NCI-H82 treated with DMSO at 0.1 percent for 48 hours (cell line): ENCODE data around the gene PKD2.
A peak's percentile ranks its signal among the peaks of the same experiment; 100 is the strongest.
"Not testable (repeated sequence)": the region's sequence is repeated elsewhere in the genome, so short reads cannot be mapped to it uniquely, and the experiment has no call there.

ENCODE experiments used
- DNase-seq: peaks from one replicate; lab custom pipeline; 2025; ENCODE audit not compliant: unreplicated experiment; lab: John Stamatoyannopoulos, UW

PKD2 gene

DNA sequence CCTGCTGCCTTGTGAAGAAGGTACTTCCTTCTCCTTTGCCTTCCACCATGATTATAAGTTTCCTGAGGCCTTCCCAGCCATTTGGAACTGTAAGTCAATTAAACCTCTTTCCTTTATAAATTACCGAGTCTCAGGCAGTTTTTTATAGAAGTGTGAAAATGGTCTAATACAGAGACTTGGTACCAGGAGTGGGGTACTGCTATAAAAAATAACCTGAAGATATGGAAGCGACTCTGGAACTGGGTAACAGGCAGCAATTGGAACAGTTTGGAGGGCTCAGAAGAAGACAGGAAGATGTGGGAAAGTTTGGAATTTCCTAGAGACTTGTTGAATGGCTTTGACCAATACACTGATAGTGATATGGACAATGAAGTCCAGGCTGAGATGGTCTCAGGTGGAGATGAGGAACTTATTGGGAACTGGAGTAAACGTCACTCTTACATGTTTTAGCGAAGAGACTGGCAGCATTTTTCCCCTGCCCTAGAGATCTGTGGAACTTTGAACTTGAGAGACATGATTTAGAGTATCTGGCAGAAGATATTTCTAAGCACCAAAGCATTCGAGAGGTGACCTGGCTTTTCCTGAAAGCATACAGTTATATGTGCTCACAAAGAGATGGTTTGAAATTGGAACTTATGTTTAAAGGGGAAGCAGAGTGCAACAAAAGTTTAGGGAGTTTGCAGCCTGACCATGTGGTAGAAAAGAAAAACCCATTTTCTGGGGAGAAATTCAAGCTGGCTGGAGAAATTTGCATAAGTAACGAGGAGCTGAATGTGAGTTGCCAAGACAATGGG lies 18.6 kb downstream of the PKD2 start:
- not testable (repeated sequence) for DNase-seq

DNA sequence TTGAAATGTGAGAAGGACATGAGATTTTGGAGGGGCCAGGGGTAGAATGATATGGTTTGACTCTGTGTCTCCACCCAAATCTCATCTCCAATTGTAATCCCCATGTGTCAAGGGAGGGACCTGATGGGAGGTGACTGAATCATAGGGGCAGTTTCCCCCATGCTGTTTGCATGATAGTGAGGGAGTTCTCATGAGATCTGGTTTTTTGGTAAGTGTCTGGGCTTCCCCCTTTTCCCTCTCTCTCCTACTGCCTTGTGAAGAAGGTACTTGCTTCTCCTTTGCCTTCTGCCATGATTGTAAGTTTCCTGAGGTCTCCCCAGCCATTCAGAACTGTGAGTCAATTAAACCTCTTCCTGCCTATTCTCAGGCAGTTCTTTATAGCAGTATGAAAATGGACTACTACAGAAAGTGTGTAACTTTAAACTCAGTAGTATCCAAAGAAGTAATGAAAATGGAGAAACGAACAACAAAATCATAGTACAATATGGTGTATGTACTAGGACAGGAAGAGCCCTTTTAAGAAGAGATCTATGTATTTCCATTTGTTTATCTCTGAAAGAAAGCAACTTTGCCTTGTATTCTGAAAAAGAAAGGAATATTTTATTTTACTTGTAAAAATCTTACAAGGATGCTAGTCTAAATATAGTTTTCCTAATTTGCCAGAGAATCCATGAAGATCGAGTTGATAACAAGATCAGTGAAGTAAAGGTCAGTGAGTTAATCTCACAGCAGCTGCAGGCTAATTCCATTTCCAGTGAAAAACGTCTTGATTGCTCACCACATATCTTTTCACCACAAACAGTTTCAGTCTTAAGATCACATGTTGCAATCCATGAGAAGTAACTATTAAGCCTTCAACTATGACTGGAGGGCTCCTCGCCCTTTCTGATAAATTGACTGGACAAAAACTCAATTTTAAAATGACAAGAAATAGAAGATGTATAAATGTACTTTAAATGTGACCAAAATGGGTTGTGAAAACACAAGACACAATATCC lies 20.5 kb downstream of the PKD2 start:
- peak; percentile 8 for DNase-seq

DNA sequence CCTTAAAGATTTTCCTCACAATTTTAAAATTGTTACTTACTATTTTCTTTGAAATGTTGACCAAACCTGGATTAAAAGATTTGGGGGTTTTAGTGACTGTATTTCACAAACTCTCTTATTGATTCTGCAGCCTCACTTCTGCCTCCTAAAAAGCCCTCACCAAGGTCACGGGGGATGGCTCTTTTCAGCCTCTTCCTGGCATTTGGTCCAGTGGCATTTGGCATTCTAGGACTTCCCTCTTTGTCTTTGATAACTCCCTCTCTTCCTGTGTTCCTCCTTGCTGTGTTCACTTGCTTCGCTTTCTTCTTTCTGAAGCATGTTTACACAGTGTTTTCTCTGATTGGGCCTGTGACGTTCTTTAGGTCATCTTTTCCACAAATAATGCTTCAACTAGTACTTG lies 21.5 kb downstream of the PKD2 start:
- DNase-seq = no peak

DNA sequence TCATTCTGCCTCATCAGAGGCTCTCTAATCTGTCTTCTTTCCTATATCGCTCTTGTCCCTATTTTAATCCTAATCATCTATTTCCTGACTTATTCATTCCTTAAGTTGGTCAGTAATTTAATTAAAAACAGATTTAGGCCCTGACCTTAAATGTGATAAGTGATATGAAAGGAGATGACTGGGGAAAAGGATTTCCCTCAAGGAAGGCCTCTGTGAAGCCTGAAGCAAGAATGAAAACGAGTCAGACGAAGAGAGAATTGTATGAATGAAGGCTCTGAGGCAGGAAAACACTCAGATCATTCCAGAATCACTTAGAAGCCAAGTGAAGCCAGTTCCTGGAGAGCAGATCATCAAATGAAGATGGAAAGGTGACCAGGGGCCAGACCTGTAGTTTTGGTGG lies 22.1 kb downstream of the PKD2 start:
- peak; percentile 4 for DNase-seq

DNA sequence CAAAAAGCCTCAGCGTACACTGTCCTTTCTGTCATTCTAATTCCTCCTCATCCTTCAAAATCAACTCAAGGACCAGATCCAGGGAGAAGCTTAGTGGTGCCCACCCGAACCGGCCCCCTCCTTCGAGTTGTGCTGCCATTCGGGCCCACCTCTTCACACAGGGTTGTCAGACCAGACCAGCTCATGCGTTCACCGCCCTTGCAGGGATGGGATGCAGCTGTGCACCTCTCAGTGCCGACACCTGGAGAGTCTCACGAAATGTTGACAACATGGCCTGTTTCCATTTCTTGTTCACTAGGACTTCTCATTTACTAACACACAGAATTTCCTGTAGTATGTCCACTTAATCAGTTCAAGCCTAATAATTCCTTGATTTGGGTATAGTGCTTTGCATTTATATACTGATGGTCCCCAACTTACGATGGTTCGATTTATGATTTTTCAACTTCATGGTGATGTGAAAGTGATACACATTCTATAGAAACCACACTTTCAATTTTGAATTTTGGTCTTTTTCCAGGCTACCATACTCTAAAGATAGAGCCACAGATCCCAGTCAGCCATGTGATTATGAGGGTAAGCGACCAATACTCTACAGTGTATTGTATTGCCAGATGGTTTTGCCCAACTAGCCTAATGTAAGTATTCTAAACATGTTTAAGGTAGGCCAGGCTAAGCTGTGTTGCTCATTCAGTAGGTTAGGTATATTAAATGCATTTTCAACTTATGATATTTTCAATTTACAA lies 23.3 kb downstream of the PKD2 start:
- DNase-seq = no peak

DNA sequence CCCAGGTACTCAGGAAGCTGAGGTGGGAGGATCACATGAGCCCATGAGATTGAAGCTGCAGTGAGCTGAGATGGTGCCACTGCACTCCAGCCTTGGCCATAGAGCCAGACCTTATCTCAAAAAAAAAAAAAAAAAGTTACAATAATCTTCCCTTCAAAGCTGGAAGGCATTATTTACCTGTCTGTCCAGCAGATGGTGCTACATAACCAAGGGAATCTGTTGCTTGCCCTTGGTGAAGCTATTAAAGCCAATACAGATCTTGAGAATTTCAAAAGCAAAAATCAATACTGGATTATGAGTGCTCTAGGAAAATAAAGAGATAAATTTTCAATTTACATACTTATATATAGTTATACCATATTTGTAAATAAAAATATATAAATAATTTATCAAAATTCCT lies 25.9 kb downstream of the PKD2 start:
- DNase-seq = peak; percentile 12

DNA sequence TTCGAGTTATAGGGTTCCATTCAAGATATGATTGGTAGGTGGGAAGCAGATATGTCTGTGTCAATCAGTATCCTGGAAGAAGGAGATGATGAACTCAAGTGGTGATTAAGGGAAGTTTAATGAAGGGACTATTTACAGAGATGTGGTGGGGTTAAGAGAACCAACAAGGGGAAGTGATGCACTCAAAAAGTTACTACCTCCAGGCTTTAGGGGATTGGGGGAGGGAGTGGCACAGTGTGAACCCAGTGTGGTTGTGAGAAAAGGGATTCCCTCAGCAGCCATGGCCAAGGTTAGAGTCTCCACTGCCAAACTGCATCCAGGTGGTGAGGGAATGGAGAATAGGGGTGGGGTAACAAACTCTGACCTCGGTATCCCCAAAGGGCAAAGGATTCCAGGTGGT lies 27.9 kb downstream of the PKD2 start:
- no peak for DNase-seq

DNA sequence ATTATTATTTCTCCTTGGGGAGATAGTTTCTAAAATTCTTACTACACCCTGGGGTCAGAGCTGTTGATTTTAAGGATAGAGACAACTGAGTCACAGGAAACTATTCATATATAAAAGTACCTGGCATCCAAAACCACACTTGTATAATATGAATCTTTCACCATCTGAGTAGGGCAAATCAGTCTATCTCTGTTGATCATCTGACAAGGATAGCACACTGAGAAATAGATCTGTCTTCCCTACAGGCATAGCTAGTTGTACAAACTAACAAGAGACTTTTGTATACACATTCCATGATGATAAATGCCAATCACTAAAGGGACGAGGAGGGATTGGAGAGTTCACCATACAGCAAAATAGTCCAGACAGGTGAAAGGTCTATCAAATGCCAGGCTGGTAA lies 30.0 kb downstream of the PKD2 start:
- DNase-seq = no peak

DNA sequence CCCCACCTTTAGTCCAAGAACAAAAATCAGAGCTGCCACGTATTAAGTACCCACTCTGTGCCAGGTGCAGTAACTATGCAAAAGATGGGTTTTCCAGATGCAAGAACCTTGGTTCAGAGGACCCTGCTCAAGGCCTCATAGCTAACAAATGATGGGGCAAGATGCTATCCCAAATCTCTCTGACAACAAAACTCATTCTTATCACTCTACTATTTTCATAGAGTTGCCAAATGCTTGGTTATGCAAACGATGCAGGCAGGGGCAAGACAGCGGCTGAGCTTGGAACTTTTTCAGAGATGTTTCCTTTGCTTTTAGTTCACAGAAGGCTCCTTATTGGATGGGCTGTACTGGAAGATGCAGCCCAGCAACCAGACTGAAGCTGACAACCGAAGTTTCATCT lies 30.5 kb downstream of the PKD2 start:
- no peak for DNase-seq

DNA sequence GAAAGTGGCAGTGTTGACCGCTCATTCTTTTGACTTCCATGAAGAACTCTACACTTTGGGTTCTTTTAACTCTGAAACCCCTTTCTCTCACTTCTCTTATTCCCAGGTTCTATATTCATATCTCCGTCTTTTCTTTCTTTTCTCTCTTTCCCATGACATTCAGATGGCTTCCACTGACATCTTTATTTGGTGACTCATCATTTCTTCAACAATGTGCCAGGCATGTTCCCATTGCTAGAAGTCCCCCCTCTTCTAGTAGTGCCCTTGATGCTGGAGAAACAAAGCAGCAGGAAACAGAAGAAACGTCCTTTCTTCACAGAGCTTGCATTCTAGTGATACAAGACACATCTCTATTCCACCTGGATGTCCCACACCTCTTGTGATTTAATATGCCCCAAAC lies 33.3 kb downstream of the PKD2 start:
- no peak for DNase-seq

DNA sequence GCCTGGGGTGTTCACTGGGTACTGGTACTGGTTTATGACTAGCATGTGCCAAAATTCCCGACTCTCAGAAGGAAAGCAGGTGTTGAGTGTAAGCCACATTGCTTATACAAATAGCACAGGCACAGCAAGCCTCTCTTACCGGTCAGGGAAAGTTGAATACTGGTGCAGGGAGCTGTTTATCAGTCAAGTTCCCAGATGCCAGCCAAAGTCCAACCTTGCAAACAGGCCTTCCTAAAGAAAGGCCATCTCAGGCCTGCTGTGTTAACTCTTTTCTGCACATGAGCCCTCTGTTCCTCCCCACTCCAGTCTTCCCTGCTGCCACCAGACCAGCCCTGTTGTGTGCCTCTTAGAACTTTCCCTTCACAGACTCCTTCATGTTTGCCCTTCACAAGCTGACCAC lies 34.2 kb downstream of the PKD2 start:
- no peak for DNase-seq

DNA sequence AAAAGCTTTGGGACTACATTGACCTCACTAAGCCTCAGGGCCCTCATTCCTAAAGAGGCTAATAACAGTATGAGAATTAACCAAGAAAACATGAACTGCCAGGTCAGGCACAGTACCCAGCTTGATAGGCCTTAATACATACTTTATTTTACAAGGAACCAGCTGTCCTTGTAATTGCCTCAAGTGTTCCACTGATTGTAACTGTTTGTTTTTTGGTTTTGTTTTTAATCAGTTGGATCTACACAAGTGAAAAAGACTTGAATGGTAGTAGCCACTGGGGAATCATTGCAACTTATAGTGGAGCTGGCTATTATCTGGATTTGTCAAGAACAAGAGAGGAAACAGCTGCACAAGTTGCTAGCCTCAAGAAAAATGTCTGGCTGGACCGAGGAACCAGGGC lies 35.6 kb downstream of the PKD2 start:
- DNase-seq = no peak

DNA sequence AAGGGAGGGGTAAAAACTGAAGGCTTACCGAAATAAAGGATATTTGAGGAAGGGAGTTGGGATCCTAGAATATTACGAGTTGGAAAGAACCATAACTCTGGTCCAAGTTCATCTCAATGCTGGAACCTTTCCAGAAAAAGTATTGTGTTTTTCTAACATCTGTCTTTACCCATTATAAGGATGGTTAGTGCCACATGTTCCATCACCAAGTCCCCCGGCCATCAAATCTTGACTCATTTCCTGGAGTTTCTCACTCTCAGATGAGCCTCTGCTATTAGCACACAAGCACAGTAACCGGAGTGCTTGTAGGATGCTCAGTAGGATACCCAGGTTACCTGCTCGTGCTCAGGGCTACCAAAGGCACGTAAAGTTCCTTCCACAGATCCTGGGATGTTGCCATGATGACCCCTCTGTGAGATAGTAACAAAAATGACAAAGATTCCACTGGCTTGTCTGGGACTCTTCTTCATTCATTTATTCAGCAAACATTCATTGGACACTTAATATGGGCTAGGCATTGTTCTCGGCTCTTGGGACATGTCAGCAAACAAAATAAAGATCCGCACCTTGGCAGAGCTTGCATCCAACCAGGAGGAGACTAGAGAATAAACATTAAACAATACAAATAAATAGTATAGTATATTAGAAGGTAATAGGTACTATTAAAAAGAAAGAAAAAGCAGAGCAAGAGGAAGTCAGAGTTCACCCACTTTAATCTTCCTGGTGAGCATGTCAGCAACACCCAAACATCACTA lies 36.3 kb downstream of the PKD2 start:
- no peak for DNase-seq

DNA sequence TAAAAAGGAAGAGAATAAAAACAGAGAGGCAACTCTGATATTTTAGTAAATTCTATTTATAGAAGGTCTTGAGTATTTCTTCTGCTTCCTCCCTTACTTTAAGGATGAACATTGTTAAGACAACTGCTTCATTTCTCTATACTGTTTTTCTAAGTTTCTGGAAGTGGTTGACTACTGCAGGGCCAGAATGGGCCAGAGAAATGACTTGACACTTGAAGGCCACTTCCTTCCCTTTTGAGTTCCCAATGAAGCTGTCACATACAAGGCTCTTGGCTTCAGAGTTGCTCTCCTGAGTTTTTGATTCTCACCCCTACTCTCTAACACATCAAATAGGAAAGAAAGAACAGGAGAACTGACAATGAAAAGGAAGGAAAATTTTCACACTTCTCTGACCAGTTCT lies 37.6 kb downstream of the PKD2 start:
- no peak for DNase-seq

DNA sequence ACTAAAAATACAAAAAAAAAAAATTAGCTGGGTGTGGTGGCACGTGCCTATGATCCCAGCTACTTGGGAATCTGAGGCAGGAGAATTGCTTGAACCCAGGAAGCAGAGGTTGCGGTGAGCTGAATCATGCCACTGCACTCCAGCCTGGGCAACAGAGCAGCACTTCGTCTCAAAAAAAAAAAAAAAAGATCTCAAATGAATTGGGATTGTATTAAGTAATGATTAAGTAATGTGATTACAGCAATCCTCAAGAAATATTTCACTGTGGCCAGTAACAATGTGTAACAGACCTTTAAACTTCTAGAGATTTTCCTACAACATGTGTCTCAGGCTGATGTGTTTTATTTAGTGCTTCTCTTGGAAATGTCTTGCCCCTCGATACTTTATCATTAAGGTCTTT lies 46.8 kb downstream of the PKD2 start:
- no peak for DNase-seq

DNA sequence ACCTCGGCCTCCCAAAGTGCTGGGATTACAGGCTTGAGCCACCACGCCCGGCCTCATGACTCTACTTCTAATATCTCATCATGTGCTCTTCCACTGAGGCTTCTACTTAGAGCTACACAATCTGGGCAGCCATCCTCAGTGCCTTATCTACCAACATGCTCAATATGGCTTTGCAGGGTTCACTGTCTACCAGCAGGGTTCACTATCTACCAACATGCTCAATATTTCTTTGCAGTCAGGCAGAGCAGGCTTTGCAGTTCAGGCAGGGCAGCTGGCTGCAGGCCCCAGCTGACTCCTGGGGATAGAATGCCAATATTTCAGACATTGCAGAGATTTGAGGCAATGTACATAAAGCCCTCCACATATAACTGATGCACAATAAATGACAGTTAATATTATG lies 47.5 kb downstream of the PKD2 start:
- DNase-seq = peak; percentile 2

DNA sequence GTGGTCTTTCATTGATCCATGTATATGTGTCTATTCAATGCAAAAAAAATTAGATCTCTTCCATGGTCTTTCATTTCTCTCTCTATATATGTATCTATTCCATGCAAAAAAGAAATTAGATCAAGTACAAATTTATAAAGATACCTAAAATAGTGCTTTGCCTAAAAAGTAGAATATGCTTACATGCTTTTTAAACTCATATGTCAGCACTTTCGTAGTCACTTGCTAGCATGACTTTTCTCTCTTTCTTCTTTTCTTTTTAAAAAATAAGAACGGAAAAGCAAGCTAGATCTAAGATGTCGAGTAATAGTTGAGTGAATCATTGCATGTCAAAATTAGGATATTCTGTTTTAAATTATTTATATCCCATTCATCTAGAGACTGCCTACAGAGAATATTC lies 50.9 kb downstream of the PKD2 start:
- DNase-seq = no peak

DNA sequence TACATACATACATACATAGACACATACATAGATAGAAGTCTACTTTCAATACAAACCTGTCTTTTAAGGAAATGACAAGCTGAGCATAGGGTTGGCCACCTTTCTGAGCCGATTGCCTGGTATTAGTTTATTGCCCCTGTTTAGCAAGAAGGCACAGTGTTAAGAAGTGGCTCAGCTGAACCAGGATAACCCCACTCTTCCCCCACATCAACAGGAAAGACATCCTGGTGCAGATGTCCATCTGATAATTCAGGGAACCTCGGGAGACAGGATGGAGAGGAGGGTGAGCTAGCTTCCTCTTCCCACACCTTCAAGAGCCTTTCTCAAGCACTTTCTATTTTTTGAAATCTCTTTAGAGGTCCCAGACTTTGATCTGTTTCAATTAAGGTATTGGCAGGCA lies 52.3 kb downstream of the PKD2 start:
- no peak for DNase-seq

DNA sequence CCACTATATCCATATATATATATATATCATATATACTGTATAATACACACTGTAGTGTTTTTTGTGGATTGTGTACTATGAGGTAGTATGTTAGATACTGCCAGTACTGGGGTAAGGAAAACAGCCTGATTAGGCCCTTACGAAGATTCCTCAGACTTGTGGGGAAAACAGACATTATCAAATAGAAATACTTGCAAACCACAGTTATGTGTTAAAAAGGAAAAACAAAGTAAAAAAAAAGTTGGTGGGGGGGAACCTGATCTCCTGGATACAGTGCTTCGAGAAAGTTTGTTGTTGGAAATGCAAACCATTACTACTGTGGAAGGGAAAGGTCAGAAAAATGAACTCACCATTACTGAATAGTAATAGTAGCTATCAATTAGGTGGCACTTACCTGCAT lies 53.0 kb downstream of the PKD2 start:
- DNase-seq = no peak

DNA sequence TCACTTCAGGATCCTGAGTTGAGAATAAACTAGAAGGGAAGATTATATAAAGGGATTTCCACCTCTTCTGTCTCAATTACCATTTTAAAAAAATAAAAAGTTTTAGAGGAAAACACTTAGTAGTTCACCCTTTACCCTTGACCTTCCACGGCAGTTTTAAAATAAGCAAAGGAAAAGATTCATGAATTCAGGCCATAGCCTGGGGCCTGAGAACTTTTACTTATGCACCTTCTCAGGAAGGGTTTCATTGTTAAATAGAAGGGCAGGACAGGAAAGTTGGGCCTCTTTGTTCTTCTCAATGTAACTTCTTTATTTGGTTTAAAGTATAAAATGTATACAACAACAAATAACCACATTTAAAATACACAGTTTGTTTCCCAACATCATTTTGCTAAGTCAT lies 54.9 kb downstream of the PKD2 start:
- no peak for DNase-seq

DNA sequence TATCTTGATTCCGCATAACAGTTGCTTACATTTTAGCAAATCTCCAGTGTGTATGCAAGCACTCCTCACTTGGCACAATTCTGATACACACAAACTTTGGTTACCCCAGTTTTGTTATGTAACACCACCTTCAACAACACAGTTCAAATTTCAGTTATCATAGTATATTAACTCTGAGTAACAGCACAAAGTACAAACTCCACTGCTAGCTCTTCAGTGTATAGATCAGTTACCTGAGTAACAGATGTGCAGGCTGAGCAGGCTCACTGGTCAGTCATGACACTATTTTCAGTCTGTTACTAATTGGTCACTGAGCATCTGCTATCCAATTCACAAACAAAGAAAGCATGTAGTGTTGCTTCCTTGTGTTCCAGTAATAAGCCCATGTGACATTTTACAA lies 55.4 kb downstream of the PKD2 start:
- no peak for DNase-seq
